Measurements from ENCODE around the gene EIF4E1B. TPM values are rescaled to one million over a fixed set of nuclear protein-coding genes. Genes with fewer than 3 reads are reported as not detected.

Gene EIF4E1B
- total RNA-seq, 2 donors from 2014 or later = not detected

DNA sequence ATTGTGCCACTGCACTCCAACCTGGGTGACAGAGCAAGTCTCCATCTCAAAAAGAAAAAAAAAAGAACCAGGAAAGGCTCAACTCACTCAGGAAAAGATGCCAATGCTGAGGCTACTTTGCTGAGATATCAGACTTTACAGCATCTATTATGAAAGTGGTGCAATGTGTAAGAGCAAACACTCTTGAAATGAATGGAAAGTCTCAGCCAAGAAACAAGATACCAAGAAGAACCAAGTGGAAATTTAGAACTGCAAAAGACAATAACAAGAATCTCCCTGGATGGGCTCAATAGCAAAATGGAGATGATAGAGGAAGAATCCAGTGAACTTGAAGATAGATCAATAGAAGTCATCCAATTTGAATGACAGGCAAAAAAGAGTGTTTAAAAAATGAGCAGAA lies 54.5 kb downstream of the EIF4E1B start:
- DNase-seq (ENCODE audit: low spot score) = no peak
- Histone ChIP-seq H3K27me3 (peaks cover 0 to 3% of the 10 kb centered on the region in 2 donors), H3K4me1 (peaks cover 0 to 4% of the 10 kb centered on the region in 2 donors), H3K4me3 (no peak overlapping the region), H3K27ac (no peak overlapping the region), H3K36me3 (no peaks in the 10 kb centered on the region), H3K9me3 (peaks cover 0 to 8% of the 10 kb centered on the region in 2 donors)
- TF ChIP-seq, protein P1, sequence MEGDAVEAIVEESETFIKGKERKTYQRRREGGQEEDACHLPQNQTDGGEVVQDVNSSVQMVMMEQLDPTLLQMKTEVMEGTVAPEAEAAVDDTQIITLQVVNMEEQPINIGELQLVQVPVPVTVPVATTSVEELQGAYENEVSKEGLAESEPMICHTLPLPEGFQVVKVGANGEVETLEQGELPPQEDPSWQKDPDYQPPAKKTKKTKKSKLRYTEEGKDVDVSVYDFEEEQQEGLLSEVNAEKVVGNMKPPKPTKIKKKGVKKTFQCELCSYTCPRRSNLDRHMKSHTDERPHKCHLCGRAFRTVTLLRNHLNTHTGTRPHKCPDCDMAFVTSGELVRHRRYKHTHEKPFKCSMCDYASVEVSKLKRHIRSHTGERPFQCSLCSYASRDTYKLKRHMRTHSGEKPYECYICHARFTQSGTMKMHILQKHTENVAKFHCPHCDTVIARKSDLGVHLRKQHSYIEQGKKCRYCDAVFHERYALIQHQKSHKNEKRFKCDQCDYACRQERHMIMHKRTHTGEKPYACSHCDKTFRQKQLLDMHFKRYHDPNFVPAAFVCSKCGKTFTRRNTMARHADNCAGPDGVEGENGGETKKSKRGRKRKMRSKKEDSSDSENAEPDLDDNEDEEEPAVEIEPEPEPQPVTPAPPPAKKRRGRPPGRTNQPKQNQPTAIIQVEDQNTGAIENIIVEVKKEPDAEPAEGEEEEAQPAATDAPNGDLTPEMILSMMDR (IDR thresholded peaks at IDR 0.05) = no peak

- Histone ChIP-seq H3K27me3 (no peaks in the 10 kb centered on the region), H3K4me3 (no peak overlapping the region), H3K4me1 (no peaks in the 10 kb centered on the region), H3K27ac (no peak overlapping the region), H3K9me3 (peaks cover 0 to 8% of the 10 kb centered on the region in 2 donors), H3K36me3 (no peaks in the 10 kb centered on the region)
- DNase-seq (ENCODE audit: low spot score) = no peak
- TF ChIP-seq, protein P1 (IDR thresholded peaks at IDR 0.05) = no peak
These were observed 56.8 kb downstream of the EIF4E1B start for GRCh38 chr5:176687247-176687646.

GRCh38 chr5:176687881-176688280 lies 57.4 kb downstream of the EIF4E1B start:
- Histone ChIP-seq H3K27ac (no peak overlapping the region), H3K36me3 (no peaks in the 10 kb centered on the region), H3K27me3 (no peaks in the 10 kb centered on the region), H3K4me3 (no peak overlapping the region), H3K9me3 (peaks cover 0 to 8% of the 10 kb centered on the region in 2 donors), H3K4me1 (peaks cover 0 to 3% of the 10 kb centered on the region in 2 donors)
- TF ChIP-seq, protein P1 (IDR thresholded peaks at IDR 0.05) = no peak
- DNase-seq (ENCODE audit: low spot score) = no peak

GRCh38 chr5:176690911-176691310 lies 60.4 kb downstream of the EIF4E1B start:
- no peaks in the 10 kb centered on the region for H3K27me3 ChIP-seq
- no peak for DNase-seq (ENCODE audit: low spot score)

DNA sequence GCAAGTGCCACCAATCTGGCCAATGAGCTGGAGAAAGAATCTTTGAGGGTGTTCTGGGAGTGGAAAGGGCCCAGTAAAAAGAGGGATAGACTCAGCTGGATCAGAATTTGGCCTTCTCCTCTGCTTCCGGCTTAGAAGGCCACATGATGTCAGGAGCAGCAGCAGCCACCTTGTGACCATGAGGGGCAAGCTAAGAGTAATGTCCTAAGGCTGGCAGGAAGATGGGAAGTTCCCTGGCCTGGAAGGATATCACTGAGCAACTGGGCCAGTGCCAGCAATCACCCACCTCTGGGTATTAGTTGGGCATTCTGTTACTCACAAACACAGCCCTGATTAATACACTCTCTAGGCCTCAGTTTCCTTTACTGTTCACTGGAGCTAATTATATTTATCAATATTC lies 61.0 kb downstream of the EIF4E1B start:
- Histone ChIP-seq H3K4me3 (no peak overlapping the region), H3K27me3 (no peaks in the 10 kb centered on the region), H3K9me3 (no peaks in the 10 kb centered on the region), H3K36me3 (no peaks in the 10 kb centered on the region), H3K27ac (no peak overlapping the region), H3K4me1 (peaks cover 0 to 9% of the 10 kb centered on the region in 2 donors)
- no peak for DNase-seq (ENCODE audit: low spot score)
- TF ChIP-seq, protein P1 (IDR thresholded peaks at IDR 0.05) = no peak

More at GRCh38 chr5:176690911-176691310, 60.4 kb downstream of the EIF4E1B start:
- H3K36me3 ChIP-seq = no peaks in the 10 kb centered on the region
- no peak overlapping the region for H3K27ac ChIP-seq
- no peaks in the 10 kb centered on the region for H3K9me3 ChIP-seq
- peaks cover 0 to 9% of the 10 kb centered on the region in 2 donors for H3K4me1 ChIP-seq
- H3K4me3 ChIP-seq = no peak overlapping the region
- TF ChIP-seq, protein P1 (IDR thresholded peaks at IDR 0.05) = no peak

DNA sequence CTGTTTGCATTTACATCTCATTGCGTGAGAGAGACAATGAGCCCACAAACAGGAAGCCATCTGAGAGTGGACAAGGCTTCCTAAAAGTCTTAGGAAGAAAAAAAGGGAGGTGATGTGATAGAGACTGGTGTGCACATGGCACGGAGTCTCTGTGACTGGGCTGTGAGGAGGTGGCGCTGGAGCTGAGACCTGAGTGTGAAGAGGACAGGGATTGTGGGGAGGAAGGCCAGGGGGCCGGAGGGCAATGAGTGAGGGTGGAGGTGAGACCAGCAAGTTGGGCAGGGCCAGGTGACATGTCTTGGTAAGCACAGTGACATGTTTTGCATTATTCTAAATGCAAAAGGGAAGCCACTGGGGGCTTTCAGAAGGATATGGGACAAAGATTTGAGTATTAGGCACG lies 61.9 kb downstream of the EIF4E1B start:
- TF ChIP-seq, protein P1 (IDR thresholded peaks at IDR 0.05) = no peak
- DNase-seq (ENCODE audit: low spot score) = no peak
- Histone ChIP-seq H3K27me3 (no peaks in the 10 kb centered on the region), H3K27ac (no peak overlapping the region), H3K9me3 (no peaks in the 10 kb centered on the region), H3K36me3 (no peaks in the 10 kb centered on the region), H3K4me3 (no peak overlapping the region), H3K4me1 (peaks cover 0 to 9% of the 10 kb centered on the region in 2 donors)

All from right atrium auricular region (tissue), 2 donors.